Measurements from ENCODE around the gene MIA2.

MIA2 gene

DNA sequence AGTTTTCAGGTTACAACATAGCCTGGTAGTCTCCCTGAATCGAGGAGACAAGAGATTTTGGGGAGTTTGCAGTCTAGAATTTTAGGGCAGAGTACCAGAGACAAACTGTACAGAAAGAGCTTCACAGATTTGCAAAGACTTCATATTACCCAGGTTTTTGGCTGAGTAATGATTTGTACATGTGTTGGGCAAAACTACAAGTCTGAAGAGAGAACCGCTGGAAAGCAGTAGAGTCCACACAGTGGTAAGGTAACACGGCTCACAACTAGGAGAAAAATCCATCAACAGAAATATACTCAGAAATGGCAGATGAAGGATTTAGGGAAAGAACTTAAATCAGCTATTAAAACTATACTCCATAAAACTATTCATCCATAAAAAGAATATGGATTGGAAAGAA is 172.8 kb downstream of the MIA2 start:
- Histone ChIP-seq H3K9me3 (ENCODE audit: low read length) (no peaks in the 10 kb centered on the region), H3K27me3 (ENCODE audit: insufficient read depth, low read length) (no peaks in the 10 kb centered on the region), H2AFZ (ENCODE audit: low read depth, low read length) (no peak overlapping the region), H3K4me1 (ENCODE audit: insufficient read depth, low read length) (no peaks in the 10 kb centered on the region), H3K36me3 (ENCODE audit: insufficient read depth, low read length) (no peaks in the 10 kb centered on the region), H3K4me3 (ENCODE audit: low read length) (no peak overlapping the region)

DNA sequence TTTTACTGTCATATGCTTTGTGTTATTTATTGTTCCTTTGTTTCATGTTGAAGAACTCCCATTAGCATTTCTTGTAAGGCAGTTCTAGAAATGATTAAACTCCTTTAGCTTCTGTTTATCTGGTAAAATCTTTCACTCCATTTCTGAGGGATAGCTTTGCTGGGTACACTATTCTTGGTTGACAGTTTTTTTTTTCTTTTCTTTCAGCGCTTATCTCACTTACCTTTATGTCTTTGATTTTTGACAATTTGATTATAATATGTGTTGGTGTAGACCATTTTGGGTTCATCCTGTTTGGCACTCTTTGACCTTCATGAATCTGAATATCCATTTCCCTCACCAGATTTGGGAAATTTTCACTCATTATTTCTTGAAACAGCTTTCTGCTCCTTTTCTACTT is 182.4 kb downstream of the MIA2 start:
- no peaks in the 10 kb centered on the region for H3K27me3 ChIP-seq (ENCODE audit: insufficient read depth, low read length)
- H2AFZ ChIP-seq (ENCODE audit: low read depth, low read length) = no peak overlapping the region
- peaks cover 8% of the 10 kb centered on the region for H3K9me3 ChIP-seq (ENCODE audit: low read length)

DNA sequence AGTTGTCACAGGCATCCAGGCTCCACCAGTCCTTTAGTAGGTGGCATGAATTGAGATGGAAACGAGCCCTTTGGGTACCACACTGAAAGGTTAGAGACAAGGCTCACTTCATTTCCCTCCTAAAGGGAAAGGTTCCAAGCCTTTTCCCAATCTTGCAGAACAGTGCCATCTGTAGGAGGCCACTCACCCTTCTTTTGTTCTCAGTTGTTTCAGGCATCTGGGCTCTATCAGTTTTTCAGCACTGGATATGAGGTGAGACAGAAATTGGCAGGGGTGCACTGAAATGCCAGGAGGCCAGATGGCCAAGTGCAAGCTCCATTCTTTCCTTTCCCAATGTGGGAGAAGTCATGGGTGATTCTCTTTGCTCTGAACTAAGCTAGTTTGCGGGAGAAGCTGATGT is 183.3 kb downstream of the MIA2 start:
- peaks cover 2% of the 10 kb centered on the region for H3K36me3 ChIP-seq (ENCODE audit: insufficient read depth, low read length)
- no peak overlapping the region for H2AFZ ChIP-seq (ENCODE audit: low read depth, low read length)
- no peaks in the 10 kb centered on the region for H3K4me1 ChIP-seq (ENCODE audit: insufficient read depth, low read length)
- H3K4me3 ChIP-seq (ENCODE audit: low read length) = no peak overlapping the region
- H3K27me3 ChIP-seq (ENCODE audit: insufficient read depth, low read length) = no peaks in the 10 kb centered on the region
- peaks cover 8% of the 10 kb centered on the region for H3K9me3 ChIP-seq (ENCODE audit: low read length)

More for the DNA sequence above, 182.4 kb downstream of the MIA2 start:
- no peak overlapping the region for H3K4me3 ChIP-seq (ENCODE audit: low read length)
- H3K36me3 ChIP-seq (ENCODE audit: insufficient read depth, low read length) = peaks cover 2% of the 10 kb centered on the region
- no peaks in the 10 kb centered on the region for H3K4me1 ChIP-seq (ENCODE audit: insufficient read depth, low read length)

DNA sequence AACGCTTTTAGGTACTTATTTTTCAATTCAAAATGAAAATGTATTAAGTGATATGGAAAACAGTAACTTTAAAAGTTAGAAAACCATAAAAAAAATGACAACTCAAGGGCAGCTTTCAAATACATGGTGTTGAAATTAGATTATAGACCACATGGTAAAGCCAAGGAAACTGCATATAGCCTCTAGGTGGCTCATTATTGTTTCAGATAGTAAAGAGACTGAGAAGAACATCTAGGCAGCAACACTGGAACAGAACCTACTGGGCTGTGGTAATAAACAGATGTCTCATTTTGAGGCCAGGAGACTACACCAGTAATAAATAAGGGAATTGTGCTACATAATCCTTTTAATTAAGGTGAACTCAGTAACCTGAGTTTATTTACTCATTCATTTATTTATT is 185.6 kb downstream of the MIA2 start:
- Histone ChIP-seq H3K4me1 (ENCODE audit: insufficient read depth, low read length) (no peaks in the 10 kb centered on the region), H3K9me3 (ENCODE audit: low read length) (peaks cover 8% of the 10 kb centered on the region), H3K27me3 (ENCODE audit: insufficient read depth, low read length) (no peaks in the 10 kb centered on the region), H3K4me3 (ENCODE audit: low read length) (no peak overlapping the region), H2AFZ (ENCODE audit: low read depth, low read length) (no peak overlapping the region), H3K36me3 (ENCODE audit: insufficient read depth, low read length) (peaks cover 2% of the 10 kb centered on the region)

DNA sequence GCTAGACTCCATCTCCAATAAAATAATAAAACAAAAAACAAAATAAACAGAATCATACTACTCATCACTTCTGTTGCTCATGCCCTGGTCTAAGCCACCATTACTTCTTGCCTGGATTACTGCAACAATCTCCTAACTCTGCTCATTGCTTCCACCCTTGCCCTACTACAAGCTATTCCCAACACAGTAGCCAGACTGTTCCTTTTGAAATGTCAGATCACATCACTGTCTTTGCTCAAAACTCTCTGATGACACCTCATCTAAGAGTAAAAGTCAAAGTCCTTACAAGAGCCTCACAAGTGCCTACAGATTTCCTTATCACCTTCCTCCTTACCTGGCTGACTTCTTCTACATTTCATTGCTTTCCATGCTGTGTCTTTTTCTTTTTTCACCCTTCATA is 188.5 kb downstream of the MIA2 start:
- H3K9me3 ChIP-seq (ENCODE audit: low read length) = no peaks in the 10 kb centered on the region
- H2AFZ ChIP-seq (ENCODE audit: low read depth, low read length) = no peak overlapping the region
- H3K36me3 ChIP-seq (ENCODE audit: insufficient read depth, low read length) = no peaks in the 10 kb centered on the region
- H3K4me3 ChIP-seq (ENCODE audit: low read length) = no peak overlapping the region
- H3K4me1 ChIP-seq (ENCODE audit: insufficient read depth, low read length) = no peaks in the 10 kb centered on the region
- H3K27me3 ChIP-seq (ENCODE audit: insufficient read depth, low read length) = no peaks in the 10 kb centered on the region

DNA sequence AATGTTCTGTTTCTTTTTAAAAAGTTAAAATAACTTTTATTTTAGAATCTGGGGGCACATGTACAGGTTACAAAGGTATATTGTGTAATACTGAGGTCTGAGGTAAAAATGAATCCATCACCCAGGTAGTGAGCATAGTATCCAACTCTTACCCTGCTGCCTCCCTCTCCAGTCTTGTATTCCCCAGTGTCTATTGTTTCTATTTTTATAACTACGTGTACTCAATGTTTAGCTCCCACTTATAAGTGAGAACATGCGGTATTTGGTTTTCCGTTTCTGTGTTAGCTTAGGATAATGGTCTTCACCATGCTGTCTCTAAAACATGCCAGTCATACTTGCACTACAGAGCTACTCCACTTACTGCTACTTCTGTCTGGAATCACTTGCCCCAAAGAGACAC is 190.1 kb downstream of the MIA2 start:
- H3K27me3 ChIP-seq (ENCODE audit: insufficient read depth, low read length) = no peaks in the 10 kb centered on the region
- no peak overlapping the region for H2AFZ ChIP-seq (ENCODE audit: low read depth, low read length)
- H3K4me3 ChIP-seq (ENCODE audit: low read length) = no peak overlapping the region
- H3K36me3 ChIP-seq (ENCODE audit: insufficient read depth, low read length) = no peaks in the 10 kb centered on the region
- H3K4me1 ChIP-seq (ENCODE audit: insufficient read depth, low read length) = no peaks in the 10 kb centered on the region
- H3K9me3 ChIP-seq (ENCODE audit: low read length) = no peaks in the 10 kb centered on the region

DNA sequence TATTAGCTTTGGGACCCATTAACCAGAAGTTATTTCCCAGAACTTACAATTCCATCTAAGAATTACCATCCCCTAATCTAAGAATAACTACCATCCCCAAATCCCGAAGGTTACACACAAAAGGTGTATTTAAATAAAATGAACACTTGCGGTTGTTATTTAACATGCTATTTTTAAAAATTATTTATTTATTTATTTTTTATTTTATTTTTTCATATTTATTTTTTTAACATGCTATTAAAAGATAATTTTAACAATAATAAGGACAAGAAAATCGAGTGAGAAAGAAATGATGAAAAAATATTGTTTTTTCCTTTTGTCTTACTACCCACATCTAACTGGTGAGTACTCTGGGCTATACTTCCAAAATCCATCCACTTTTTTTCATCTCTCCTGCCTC is 192.2 kb downstream of the MIA2 start:
- Histone ChIP-seq H3K4me1 (ENCODE audit: insufficient read depth, low read length) (peaks cover 16% of the 10 kb centered on the region), H2AFZ (ENCODE audit: low read depth, low read length) (no peak overlapping the region), H3K4me3 (ENCODE audit: low read length) (no peak overlapping the region), H3K9me3 (ENCODE audit: low read length) (no peaks in the 10 kb centered on the region), H3K36me3 (ENCODE audit: insufficient read depth, low read length) (no peaks in the 10 kb centered on the region), H3K27me3 (ENCODE audit: insufficient read depth, low read length) (no peaks in the 10 kb centered on the region)

DNA sequence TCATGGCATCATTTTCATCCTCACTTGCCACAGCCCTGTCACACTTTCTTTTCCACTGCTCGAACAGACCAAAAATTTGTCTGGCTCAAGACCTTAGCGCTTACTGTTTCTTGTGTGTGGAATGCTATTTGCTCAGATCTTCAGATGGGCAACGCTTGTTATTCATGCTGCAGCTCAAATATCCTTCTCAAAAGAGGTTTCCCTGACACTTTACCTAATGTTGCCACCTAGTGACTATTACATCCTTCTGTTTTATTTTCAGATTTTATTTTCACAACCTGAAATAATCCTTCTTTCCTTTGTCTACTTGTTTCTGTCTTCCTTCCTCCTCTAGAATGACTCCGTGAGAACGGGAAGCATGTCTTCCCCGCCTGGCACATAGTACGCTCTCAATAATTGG is 192.9 kb downstream of the MIA2 start:
- H3K4me1 ChIP-seq (ENCODE audit: insufficient read depth, low read length) = peaks cover 17% of the 10 kb centered on the region
- H2AFZ ChIP-seq (ENCODE audit: low read depth, low read length) = no peak overlapping the region
- H3K4me3 ChIP-seq (ENCODE audit: low read length) = no peak overlapping the region
- no peaks in the 10 kb centered on the region for H3K27me3 ChIP-seq (ENCODE audit: insufficient read depth, low read length)
- no peaks in the 10 kb centered on the region for H3K36me3 ChIP-seq (ENCODE audit: insufficient read depth, low read length)
- no peaks in the 10 kb centered on the region for H3K9me3 ChIP-seq (ENCODE audit: low read length)

DNA sequence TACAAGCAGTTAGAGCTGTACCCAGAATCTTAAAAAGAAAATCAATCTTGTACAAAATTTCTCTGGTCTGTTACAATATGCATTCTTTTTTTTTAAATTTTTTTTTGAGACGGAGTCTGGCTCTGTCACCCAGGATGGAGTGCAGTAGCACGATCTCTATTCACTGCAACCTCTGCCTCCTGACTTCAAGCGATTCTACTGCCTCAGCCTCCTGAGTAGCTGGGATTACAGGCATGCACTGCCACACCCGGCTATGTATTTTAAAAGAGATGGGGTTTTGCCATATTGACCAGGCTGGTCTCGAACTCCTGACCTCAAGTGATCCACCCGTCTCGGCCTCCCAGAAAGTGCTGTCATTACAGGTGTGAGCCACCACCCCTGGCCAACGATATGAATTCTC is 194.4 kb downstream of the MIA2 start:
- Histone ChIP-seq H3K4me1 (ENCODE audit: insufficient read depth, low read length) (peaks cover 19% of the 10 kb centered on the region), H3K9me3 (ENCODE audit: low read length) (no peaks in the 10 kb centered on the region), H2AFZ (ENCODE audit: low read depth, low read length) (no peak overlapping the region), H3K27me3 (ENCODE audit: insufficient read depth, low read length) (no peaks in the 10 kb centered on the region), H3K36me3 (ENCODE audit: insufficient read depth, low read length) (no peaks in the 10 kb centered on the region), H3K4me3 (ENCODE audit: low read length) (no peak overlapping the region)

DNA sequence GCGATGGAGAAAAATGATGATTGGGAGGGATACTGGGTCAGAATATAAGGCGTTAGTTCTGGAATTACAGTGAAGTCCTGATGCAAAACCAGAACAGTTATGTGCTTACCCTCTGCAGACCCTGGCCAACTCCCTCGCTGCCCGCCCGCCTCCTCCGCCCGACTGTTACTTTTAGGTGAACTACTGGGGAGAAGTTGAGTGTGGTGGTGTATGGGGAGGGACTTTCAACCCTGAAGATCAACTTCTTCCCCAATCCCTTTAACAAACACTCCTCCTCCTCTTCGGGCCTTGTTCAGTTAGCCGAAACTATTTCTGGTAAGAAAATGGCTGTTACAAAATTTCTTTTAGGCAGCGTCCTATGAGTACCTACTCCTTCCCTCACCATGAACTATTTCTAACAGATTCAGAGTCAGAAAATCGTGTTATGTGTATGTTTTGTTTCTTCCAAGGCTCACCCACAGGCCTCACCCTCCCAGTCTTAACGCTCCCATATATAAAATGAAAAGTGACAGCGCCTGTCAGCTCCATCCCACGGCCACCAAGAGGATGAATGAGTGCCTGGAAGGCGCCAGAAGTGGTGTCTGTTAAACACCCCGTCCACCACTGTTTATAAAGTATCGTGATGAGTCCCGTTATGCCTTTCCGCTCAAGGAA is 197.2 kb downstream of the MIA2 start:
- Histone ChIP-seq H3K9me3 (ENCODE audit: low read length) (no peaks in the 10 kb centered on the region), H3K27me3 (ENCODE audit: insufficient read depth, low read length) (no peaks in the 10 kb centered on the region), H3K4me1 (ENCODE audit: insufficient read depth, low read length) (peaks cover 27% of the 10 kb centered on the region), H3K36me3 (ENCODE audit: insufficient read depth, low read length) (no peaks in the 10 kb centered on the region), H3K4me3 (ENCODE audit: low read length) (peak overlapping the region; percentile 79), H2AFZ (ENCODE audit: low read depth, low read length) (peak overlapping the region; percentile 35)

DNA sequence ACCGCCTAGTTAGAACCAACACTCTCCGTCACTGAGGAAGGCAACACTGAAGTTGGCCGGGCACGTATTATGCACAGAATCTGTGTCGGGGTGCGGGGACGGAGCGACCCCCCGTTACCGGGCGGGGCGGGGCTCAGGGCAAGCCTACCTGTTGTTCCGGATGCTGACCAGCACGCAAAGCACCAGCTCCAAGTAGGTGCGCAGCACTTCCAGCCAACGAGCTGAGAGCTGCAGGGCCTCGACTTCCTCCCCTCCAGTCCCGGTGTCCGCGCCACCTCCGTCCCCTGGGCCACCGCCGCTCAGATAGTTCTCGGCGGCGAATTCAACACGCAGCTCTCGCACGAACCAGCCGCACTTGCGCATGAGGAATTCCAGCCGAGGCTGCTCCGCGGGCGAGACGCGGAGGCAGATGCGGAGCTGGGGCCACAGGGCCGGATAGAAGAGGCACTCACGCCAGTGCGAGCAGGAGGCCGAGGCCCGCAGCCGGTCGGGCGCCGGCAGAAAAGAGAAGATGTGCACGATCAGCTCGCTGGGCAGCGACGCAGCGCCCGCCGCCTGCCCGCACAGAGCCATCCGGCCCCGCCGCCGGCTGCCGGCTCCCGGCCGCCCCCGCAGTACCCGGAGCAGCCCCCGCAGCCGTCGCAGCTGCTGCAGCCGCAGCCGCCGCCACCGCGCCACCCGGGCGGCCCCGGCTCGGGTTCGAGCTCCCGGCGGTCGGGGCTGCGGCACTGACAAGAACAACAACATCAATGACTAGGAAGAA is 197.9 kb downstream of the MIA2 start:
- peaks cover 27% of the 10 kb centered on the region for H3K4me1 ChIP-seq (ENCODE audit: insufficient read depth, low read length)

DNA sequence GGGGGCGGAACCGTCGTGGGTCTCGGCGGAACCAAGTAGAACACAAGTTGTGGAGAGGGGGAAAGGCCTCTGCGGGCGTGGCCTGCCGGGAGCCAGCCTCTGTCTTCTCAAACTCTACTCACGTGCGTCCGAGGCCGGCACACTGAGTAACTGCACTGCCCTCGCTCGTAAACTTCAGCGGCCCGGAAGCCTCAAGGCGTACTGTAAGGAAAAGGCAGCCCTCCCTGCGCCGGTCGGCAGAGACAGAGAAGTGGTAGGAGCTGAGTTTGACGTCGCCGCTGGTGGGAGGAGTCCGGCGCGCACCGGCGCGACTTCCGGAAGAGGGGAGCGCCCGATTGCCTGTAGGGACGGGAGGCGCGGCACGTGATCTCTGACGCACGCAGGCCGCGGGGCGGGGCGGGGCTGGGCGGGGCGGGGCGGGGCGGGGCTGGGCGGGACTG is 198.5 kb downstream of the MIA2 start, which contains the start of gene FBXO33:
Gene FBXO33, minus strand, starts transcription at position 255 of the 440 bp plus-strand sequence. CDS start 271 bp downstream, outside the sequence.
- Histone ChIP-seq H3K4me3 (ENCODE audit: low read length) (peak within 1 kb of the TSS; percentile 84), H3K36me3 (ENCODE audit: insufficient read depth, low read length) (no peaks in the 10 kb centered on the region), H2AFZ (ENCODE audit: low read depth, low read length) (peak within 1 kb of the TSS; percentile 99), H3K4me1 (ENCODE audit: insufficient read depth, low read length) (peaks cover 27% of the 10 kb centered on the region), H3K9me3 (ENCODE audit: low read length) (no peaks in the 10 kb centered on the region), H3K27me3 (ENCODE audit: insufficient read depth, low read length) (no peaks in the 10 kb centered on the region)

More for the DNA sequence above, 197.9 kb downstream of the MIA2 start:
- Histone ChIP-seq H3K9me3 (ENCODE audit: low read length) (no peaks in the 10 kb centered on the region), H3K27me3 (ENCODE audit: insufficient read depth, low read length) (no peaks in the 10 kb centered on the region), H3K4me3 (ENCODE audit: low read length) (peak overlapping the region; percentile 79), H2AFZ (ENCODE audit: low read depth, low read length) (peak overlapping the region; percentile 35), H3K36me3 (ENCODE audit: insufficient read depth, low read length) (no peaks in the 10 kb centered on the region)

DNA sequence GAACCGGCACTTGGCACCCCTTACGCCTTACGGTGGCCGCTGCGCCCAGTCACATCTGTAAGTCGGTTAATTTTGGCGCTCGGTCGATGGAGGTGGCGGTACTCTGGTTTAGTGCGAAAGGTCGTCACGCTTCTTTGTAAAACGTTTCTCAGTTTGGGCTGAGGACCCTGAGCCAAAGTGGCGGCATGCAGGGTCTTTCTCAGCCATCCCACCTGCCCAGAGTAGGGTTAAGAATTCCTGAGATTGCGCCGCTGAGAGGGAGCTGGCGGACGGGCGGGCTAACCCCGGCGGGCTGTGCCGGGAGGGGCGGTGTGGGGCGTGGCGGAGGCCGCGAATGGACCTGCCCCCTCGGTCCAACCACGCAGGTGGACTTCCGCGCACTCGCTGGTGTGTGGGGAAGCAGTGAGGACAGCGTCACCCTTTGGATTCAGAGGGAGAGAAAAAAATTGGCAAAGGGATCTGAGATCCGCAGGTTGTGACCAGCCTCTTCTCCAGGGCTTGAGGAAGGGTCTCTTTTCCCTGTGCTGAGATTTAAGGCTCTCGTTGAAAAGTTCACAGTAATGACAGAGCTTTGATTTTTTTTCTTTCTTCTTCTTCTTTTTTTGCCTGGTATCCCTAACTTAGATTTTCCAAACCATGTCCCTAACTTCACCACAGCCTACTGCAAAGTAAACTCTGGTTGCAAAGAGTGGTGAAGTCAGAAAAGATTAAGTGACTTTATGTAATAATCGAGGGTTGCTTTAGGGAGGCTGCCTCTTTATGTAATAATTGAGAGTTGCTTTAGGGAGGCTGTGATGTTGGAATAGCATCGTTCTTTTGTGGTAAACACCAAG is 199.1 kb downstream of the MIA2 start:
- Histone ChIP-seq H3K4me3 (ENCODE audit: low read length) (peak overlapping the region; percentile 84), H3K36me3 (ENCODE audit: insufficient read depth, low read length) (no peaks in the 10 kb centered on the region), H3K4me1 (ENCODE audit: insufficient read depth, low read length) (peaks cover 27% of the 10 kb centered on the region), H3K9me3 (ENCODE audit: low read length) (no peaks in the 10 kb centered on the region), H2AFZ (ENCODE audit: low read depth, low read length) (peak overlapping the region; percentile 99), H3K27me3 (ENCODE audit: insufficient read depth, low read length) (no peaks in the 10 kb centered on the region)

All from neuron (in vitro differentiated cells).